ENCODE measurements around the gene ZBTB3.
"Not testable (repeated sequence)": the region's sequence is repeated elsewhere in the genome, so short reads cannot be mapped to it uniquely, and the experiment has no call there.

ZBTB3 gene

DNA sequence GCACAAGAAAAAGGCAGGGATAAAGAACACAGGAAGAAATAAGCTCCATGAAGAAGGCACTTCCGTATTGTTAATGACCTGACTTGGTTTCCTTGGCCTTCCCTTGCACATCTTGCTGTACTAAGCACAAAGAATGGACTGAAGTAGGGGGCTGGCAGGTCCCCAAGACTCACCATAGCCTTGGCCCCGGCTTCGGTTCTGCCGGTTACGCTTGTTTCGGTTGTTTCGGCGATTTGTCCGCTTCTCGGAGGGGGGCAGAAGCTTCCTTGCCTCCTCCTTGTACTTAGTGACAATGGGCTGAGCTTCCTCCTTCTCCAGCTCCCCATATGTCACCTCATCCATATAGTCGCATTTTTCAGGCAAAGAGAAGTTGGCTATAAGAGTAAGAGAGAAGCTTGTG is 37.1 kb downstream of the ZBTB3 start:
- DNase-seq, result peak in 6 of 51 donors; percentile 2 to 17 (median 9)

GRCh38 chr11:62716206-62716605 is 37.8 kb downstream of the ZBTB3 start:
- DNase-seq, result no peak

DNA sequence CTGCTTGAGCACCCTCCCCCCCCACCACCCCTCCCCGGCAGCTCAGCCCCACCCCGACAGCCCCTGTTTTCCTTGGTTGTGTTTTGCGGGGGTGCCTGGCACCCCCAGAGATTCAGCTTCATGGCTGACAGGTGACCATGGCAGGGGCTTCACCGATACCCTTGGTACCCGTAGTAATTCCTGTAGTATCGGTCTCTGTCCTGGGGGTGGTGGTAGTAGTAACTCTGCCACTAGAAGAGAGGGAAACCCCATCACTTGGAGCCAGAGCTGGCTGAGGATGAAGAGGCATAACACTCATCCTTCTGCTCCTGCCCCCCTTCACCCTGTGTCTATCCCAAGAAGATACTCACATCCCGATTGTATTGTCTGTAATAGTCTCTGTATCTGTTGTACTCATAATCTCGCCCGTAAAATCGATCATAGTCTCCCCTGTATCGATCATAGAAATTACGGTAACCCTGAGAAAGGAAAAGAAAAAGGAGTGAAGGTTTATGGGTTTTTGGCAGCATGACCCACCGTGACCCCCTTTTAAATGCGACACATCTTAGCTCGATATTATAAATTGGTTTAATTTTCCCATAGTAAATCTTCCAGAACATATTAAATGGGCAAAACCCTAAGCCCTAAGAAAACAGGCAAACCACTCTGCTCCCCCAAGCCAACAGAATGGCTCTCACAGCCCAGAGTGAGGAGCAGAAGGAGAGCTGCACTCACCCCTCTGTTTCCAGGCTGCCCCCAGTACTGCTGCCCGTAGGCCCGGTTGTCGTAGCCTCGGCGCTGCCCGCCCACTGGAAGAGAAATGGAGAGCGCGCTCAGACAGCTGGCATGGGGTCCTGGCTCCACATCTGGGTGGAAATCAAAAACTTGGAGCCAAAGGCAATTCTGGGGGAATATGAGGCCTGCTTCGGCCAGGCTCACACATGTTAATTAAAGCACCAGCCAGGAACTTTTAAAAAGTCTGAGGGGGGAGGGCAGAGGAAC is 38.5 kb downstream of the ZBTB3 start:
- no peak for DNase-seq

GRCh38 chr11:62713343-62713742 is 40.6 kb downstream of the ZBTB3 start:
- no peak for DNase-seq

DNA sequence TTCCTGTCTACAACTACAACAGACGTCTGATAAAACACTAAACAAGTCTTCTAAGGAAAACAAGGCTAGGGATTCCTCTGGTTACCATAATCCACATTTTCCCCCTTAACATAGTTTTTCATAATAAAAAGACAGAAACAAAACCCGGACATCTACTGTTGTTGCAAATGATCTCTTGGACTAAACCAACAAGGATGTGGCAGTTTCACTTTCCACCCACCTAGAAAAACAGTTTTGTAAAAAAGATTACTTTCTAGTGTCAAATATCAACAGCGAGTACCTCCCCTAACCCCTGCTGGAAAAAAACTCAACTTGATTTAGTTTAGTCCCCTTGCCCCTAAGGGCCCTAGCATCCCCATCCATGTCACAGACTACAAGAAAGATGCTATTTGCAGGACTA is 41.1 kb downstream of the ZBTB3 start:
- DNase-seq, result no peak

GRCh38 chr11:62712276-62712812 is 41.6 kb downstream of the ZBTB3 start:
- DNase-seq, result no peak

DNA sequence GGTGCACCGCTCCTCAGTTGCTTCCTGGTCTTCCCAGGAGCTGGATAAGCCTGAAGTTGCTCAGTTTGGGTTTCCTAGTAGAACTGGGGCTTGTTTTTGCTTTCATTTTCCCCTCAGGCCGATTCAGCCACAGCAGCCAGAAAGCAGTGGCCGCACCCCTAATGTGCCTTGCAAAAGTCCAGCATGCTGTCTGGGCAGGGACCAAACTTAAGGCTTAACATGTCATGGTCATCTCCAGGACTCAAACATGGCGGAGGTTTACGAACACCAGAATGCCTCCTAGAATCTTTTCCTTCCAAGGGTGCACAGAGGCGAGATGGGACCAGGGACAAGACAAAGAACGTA is 44.0 kb downstream of the ZBTB3 start:
- peak in 5 of 51 donors; percentile 40 to 67 (median 53) for DNase-seq

DNA sequence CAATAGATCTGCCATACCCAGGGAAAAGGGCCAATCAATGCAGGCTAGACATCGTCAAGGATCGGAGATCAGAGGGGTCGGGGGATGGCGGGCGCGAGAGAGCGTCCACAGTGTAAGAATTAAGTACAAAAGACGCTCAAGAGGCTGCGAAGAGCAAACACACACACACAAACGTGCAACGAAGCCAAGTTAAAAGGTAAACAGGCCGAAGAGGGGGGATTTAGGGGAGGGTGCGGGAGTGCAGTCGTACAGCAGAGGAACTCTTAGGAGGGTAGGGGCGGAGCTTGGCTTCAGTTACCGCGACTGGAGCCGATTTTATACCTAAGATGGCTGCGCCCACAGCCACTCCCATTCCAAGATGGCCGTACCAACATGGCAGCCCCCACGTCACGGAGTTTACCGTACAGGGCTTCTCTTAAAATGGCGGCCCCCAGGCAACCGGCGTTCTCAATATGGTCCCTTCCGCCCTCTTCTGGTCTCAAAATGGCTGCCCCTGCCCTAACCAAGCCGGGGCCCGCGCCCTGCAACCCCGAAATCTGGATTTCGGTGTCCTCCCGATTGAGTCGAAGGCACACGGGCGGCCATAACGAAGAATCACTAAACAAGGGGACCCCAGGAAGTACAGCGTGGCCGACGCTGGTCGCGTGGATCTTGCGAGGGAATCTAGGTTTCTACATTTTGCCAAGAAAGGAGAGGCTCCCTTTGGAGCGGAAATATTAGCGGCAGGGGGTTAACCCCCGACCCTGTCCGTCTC is 44.5 kb downstream of the ZBTB3 start:
- peak; percentile 56 to 98 (median 93) for DNase-seq

- no peak for DNase-seq
Measured at GRCh38 chr11:62708793-62709192, 45.2 kb downstream of the ZBTB3 start.

GRCh38 chr11:62708392-62708791 is 45.6 kb downstream of the ZBTB3 start:
- DNase-seq, result peak in 3 of 51 donors; percentile 11 to 33 (median 17)

- peak in 46 of 51 donors; percentile 8 to 91 (median 76) for DNase-seq
Measured at GRCh38 chr11:62707277-62707861, 46.6 kb downstream of the ZBTB3 start, which contains the start of the genes BSCL2 and GNG3. BSCL2 (minus strand) TSS chr11:62707424; CDS start chr11:62707195, 229 bp downstream. GNG3 (plus strand) TSS chr11:62707676; CDS start chr11:62708296, 620 bp downstream.

DNA sequence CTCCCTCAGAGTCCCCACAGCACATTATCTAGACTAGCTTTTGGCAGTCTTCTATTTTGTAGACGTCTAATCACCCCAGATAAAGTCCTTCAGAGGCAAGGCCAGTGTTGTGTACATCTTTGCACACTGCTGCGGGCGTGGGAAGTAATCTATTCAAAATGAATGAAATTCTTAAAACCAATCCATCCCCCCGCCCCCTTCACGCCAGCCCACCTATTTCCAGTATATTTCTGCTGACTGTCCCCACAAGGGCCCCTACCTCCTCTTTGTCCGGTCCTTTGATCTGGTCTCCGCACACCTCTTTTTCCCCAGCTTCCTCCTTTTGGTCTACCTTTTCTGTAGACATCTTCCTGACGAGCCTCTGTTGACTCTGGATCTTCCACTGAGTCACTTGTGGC is 47.1 kb downstream of the ZBTB3 start:
- no peak for DNase-seq

- DNase-seq, result peak; percentile 35 to 98 (median 93)
Measured at GRCh38 chr11:62705880-62706849, 47.8 kb downstream of the ZBTB3 start.

- no peak for DNase-seq
Measured at GRCh38 chr11:62705413-62705812, 48.5 kb downstream of the ZBTB3 start.

DNA sequence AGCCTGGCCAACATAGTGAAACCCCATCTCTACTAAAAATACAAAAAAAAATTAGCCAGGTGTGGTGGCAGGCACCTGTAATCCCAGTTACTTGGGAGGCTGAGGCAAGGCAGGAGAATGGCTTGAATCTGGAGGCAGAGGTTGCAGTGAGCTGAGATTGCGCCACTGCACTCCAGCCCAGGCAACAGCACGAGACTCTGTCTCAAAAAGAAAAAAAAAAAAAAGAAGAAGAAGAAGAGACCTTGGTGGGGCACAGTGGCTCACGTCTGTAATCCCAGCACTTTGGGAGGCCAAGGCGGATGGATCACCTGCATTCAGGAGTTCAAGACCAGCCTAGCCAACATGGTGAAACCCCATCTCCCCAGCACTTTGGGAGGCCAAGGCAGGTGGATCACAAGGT is 50.0 kb downstream of the ZBTB3 start:
- not testable (repeated sequence) for DNase-seq

DNA sequence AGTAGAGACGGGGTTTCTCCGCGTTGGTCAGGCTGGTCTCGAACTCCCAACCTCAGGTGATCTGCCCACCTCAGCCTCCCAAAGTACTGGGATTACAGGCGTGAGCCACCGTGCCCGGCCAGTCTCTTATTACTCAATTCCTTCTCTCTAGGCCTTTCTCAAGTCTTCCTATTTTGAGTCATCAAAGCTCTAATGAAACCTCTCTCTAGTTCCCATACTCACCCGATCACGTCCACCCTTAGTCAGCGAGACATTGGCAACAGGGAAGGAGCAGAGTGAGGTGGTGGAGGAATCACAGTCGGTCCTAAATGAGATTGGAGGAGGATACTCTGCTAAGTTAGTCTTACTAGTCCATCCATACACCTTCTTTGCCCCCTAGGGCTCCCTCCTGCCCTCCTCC is 51.7 kb downstream of the ZBTB3 start:
- DNase-seq, result peak in 1 of 51 donors; percentile 7
